ENCODE results near the gene CSNK1G2.

DNA sequence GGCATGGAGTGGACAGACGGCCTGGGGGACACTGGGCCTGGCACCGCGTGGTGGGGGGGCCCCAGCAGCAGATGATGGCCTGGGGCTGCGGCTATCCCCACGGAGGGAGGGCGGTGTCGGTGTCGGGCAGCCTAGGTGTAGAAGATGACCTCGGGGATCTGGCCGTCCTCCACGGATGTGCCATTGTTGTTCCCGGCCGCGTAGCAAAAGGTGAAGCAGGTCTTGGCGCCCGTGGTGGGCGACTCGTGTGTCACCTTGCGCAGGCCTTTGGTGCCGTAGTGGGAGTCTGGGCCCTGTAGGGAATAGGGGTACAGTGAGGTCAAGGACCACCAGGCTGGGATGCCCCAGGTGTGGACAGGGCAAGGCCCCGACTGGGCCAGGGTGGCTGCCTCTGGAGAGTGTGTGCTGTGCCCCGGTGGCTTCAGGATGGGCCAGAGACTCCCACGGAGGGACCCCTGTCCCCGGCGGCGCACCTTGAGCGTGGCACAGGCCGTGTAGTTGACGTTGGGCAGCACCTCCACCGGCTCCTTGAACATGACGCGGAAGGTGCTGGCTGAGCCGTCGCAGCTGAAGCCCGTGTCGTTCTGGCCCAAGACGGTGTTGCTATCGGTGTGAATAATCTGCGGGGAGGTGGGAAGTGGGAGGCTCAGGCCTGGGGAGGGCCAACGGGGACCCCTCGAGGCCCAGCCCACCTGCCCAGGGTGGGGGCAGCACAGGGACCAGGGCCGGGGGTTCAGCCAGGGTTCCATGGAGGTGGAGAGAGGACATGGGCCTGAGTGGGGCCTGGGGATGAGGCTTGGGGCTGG is 45.6 kb downstream of the CSNK1G2 start:
- TF ChIP-seq POLR2AphosphoS5 (IDR thresholded peaks at IDR 0.05) (no peak), CTCF (IDR thresholded peaks at IDR 0.05) (no peak), POLR2A (IDR thresholded peaks at IDR 0.05) (no peak), EP300 (IDR thresholded peaks at IDR 0.05) (no peak)
